ENCODE measurements around the gene TRIM67.

DNA sequence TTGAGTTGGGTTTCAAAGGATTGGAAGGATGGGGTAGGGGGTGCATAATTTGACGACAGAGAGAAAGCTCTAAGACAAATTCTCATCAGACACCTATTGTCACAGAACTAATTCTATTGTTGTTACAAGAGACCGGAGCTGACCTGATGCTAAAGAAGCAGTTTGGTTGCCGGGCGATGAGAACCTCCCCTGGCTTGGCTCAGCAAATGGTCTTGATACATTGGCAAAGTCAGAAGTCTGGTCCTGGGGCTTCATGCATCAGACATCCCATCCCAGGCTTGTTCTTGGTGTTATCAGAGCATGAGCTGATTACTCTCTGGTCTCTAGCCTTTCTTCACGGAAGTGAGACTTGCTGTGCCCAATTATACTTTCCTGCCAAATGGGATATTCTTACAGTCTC is 15.4 kb downstream of the TRIM67 start:
- TF ChIP-seq, protein P1, sequence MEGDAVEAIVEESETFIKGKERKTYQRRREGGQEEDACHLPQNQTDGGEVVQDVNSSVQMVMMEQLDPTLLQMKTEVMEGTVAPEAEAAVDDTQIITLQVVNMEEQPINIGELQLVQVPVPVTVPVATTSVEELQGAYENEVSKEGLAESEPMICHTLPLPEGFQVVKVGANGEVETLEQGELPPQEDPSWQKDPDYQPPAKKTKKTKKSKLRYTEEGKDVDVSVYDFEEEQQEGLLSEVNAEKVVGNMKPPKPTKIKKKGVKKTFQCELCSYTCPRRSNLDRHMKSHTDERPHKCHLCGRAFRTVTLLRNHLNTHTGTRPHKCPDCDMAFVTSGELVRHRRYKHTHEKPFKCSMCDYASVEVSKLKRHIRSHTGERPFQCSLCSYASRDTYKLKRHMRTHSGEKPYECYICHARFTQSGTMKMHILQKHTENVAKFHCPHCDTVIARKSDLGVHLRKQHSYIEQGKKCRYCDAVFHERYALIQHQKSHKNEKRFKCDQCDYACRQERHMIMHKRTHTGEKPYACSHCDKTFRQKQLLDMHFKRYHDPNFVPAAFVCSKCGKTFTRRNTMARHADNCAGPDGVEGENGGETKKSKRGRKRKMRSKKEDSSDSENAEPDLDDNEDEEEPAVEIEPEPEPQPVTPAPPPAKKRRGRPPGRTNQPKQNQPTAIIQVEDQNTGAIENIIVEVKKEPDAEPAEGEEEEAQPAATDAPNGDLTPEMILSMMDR (IDR thresholded peaks at IDR 0.05) = no peak
- TF ChIP-seq EZH2 (IDR thresholded peaks at IDR 0.05) = no peak
